ENCODE results near the gene TMEM140.

The TMEM140 gene

DNA sequence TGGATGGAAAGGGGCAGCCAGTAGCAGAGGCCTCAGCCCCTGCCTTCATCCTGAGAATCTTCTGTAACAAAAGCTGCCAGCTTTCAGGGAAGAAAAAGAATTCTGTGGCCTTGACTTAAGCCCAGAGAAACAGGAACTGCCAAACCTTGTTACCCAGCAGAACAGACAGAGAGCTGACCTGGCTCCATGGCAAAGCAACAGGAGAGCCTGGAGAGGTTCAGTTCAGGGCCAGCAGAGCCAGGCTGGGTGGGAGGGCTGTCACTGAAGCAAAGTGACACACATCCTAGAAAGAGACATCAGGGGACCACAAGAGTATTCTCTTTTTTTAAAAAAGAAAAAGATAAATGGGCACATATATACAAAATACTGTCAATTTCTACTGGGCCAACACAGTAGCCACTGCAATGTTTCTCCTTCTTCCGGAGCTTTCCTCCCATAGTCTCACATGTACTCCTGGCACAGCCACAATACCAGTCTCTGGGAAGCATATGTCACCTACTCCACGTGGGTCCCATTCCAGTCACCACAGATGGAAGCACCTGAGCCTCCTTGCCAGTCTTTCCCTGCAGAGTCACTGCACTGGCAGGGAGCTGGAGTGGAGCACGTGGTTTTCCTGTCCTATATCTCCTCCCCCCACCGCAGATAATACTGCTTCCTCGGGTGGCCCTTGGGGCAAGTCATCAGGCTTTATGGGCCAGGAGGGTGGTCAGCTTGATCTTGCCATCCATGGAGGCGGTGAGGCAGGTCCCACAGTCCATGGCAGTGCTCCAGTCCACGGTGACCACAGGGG, 37.8 kb downstream of the TMEM140 start:
- Histone ChIP-seq H3K4me1 (ENCODE audit: low read depth, poor library complexity, severe bottlenecking) (peaks cover 10% of the 10 kb centered on the region), H3K27me3 (ENCODE audit: insufficient read depth, low read depth) (no peaks in the 10 kb centered on the region), H3K27ac (no peak overlapping the region), H3K4me3 (IDR thresholded peaks at IDR 0.05; ENCODE audit: insufficient read depth, low read depth, low read length) (no peak overlapping the region), H3K79me2 (ENCODE audit: insufficient read depth, low read depth) (no peaks in the 10 kb centered on the region), H3K4me2 (no peak overlapping the region), H3K36me3 (ENCODE audit: insufficient read depth) (no peaks in the 10 kb centered on the region), H2AFZ (ENCODE audit: low read depth) (no peak overlapping the region), H3K9ac (no peak overlapping the region), H4K20me1 (ENCODE audit: insufficient read depth) (no peaks in the 10 kb centered on the region)
- TF ChIP-seq, protein P1, sequence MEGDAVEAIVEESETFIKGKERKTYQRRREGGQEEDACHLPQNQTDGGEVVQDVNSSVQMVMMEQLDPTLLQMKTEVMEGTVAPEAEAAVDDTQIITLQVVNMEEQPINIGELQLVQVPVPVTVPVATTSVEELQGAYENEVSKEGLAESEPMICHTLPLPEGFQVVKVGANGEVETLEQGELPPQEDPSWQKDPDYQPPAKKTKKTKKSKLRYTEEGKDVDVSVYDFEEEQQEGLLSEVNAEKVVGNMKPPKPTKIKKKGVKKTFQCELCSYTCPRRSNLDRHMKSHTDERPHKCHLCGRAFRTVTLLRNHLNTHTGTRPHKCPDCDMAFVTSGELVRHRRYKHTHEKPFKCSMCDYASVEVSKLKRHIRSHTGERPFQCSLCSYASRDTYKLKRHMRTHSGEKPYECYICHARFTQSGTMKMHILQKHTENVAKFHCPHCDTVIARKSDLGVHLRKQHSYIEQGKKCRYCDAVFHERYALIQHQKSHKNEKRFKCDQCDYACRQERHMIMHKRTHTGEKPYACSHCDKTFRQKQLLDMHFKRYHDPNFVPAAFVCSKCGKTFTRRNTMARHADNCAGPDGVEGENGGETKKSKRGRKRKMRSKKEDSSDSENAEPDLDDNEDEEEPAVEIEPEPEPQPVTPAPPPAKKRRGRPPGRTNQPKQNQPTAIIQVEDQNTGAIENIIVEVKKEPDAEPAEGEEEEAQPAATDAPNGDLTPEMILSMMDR (conservative IDR thresholded peaks at IDR 0.05; ENCODE audit: low read depth, low read length): no peak

DNA sequence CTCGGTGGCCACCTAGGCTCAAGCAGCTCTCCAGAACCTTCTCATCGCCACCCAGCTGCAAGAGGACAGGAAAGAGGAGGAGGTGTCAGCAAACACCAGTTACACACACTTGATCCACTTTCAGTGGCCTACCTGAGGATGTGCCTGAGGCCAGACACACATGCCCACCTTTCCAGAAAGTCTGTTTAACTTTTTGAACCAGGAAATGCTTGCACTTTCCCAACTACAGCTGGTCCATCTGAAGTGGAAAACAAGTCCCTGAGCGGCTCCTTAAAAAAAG, 38.3 kb downstream of the TMEM140 start:
- Histone ChIP-seq H2AFZ (ENCODE audit: low read depth) (no peak overlapping the region), H3K27me3 (ENCODE audit: insufficient read depth, low read depth) (no peaks in the 10 kb centered on the region), H3K27ac (no peak overlapping the region), H3K4me2 (no peak overlapping the region), H3K9ac (no peak overlapping the region), H3K4me3 (IDR thresholded peaks at IDR 0.05; ENCODE audit: insufficient read depth, low read depth, low read length) (no peak overlapping the region), H3K4me1 (ENCODE audit: low read depth, poor library complexity, severe bottlenecking) (peaks cover 10% of the 10 kb centered on the region), H3K79me2 (ENCODE audit: insufficient read depth, low read depth) (no peaks in the 10 kb centered on the region), H4K20me1 (ENCODE audit: insufficient read depth) (no peaks in the 10 kb centered on the region), H3K36me3 (ENCODE audit: insufficient read depth) (no peaks in the 10 kb centered on the region)
- TF ChIP-seq, protein P1 (conservative IDR thresholded peaks at IDR 0.05; ENCODE audit: low read depth, low read length): no peak

DNA sequence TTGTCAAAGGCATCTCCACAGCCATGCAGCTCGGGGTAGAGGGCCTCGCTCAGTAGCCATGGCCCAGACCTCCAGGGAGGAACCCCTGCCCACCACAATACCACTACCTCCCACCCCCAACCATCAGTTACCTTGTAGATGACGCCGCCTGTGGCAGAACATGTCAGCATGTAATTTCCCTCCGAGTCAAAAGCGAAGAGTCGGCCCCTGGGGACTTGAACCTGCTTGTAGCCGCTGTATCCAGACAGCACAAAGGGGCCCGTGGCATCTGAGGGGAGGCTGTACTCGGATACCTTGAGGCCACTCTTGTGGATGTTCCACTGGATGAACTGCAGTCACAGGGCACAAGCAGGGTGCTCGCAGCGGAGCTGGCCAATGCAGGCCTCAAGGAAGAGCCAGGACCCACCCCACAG, 39.0 kb downstream of the TMEM140 start:
- H4K20me1 ChIP-seq (ENCODE audit: insufficient read depth): no peaks in the 10 kb centered on the region
- no peaks in the 10 kb centered on the region for H3K27me3 ChIP-seq (ENCODE audit: insufficient read depth, low read depth)
- H3K79me2 ChIP-seq (ENCODE audit: insufficient read depth, low read depth): no peaks in the 10 kb centered on the region
- TF ChIP-seq, protein P1 (conservative IDR thresholded peaks at IDR 0.05; ENCODE audit: low read depth, low read length): no peak
- H3K4me2 ChIP-seq: no peak overlapping the region
- peaks cover 10% of the 10 kb centered on the region for H3K4me1 ChIP-seq (ENCODE audit: low read depth, poor library complexity, severe bottlenecking)
- H3K36me3 ChIP-seq (ENCODE audit: insufficient read depth): no peaks in the 10 kb centered on the region
- no peak overlapping the region for H3K4me3 ChIP-seq (IDR thresholded peaks at IDR 0.05; ENCODE audit: insufficient read depth, low read depth, low read length)
- no peak overlapping the region for H3K9ac ChIP-seq
- no peak overlapping the region for H2AFZ ChIP-seq (ENCODE audit: low read depth)
- H3K27ac ChIP-seq: no peak overlapping the region

DNA sequence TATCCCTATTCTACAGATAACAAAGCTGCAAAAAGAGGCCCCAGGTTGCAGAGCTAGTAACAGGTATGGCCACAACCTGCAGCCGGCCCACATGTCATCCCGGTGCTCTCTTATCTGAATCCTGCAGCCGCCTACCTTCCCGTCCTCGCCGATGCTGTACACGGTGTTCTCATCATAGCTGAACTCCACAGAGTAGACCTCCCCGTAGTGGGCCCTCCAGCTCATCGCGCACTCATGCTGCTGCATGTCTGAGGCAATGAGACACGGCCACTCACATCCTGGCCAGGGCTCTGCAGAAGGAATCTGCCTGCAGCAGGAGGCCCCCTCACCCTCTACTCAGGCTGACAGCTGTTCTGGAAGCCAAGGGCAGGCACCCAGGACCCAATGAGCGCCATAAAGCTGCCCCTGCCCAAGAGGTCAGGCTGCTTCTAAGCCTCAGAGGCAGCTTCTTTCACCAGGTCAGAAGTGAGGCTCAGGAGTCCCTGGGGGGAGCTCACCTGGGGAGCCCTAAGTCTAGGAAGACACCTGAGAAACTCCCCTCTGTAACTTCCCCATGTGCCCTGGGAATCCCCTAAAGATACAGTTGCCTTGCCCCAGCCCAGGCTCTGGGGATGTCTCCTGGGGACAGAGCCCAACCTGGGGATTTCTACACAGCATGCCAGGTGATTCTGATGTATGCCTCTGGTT, 40.6 kb downstream of the TMEM140 start:
- Histone ChIP-seq H3K79me2 (ENCODE audit: insufficient read depth, low read depth) (no peaks in the 10 kb centered on the region), H3K36me3 (ENCODE audit: insufficient read depth) (no peaks in the 10 kb centered on the region), H3K27ac (no peak overlapping the region), H2AFZ (ENCODE audit: low read depth) (no peak overlapping the region), H3K4me2 (no peak overlapping the region), H3K9ac (no peak overlapping the region), H3K4me3 (IDR thresholded peaks at IDR 0.05; ENCODE audit: insufficient read depth, low read depth, low read length) (no peak overlapping the region), H3K4me1 (ENCODE audit: low read depth, poor library complexity, severe bottlenecking) (peaks cover 10% of the 10 kb centered on the region), H4K20me1 (ENCODE audit: insufficient read depth) (no peaks in the 10 kb centered on the region), H3K27me3 (ENCODE audit: insufficient read depth, low read depth) (no peaks in the 10 kb centered on the region)
- TF ChIP-seq, protein P1 (conservative IDR thresholded peaks at IDR 0.05; ENCODE audit: low read depth, low read length): no peak
